Astrocyte (in vitro differentiated cells and primary cell): ENCODE measurements around the gene NR2C2AP. TPM values are rescaled to one million over a fixed set of nuclear protein-coding genes. Genes with fewer than 3 reads are reported as not detected.

Experiments
- DNase-seq: peaks from one replicate; pipeline ENCODE4 v3.0.0-alpha.2; 2010; ENCODE audit warnings: low read depth
- FAIRE-seq: peaks from 2 replicates; lab custom pipeline; 2011; peaks lifted over from hg19 to GRCh38; lab: Jason Lieb, UNC
- H2AFZ ChIP-seq: 2 replicates; pipeline ENCODE4 v1.6.0; 2012; ENCODE audit warnings: low read depth, low read length, inconsistent platforms
- H3K27ac ChIP-seq: 2 replicates; pipeline ENCODE4 v1.5.1; 2011; ENCODE audit warnings: low read depth, low read length, inconsistent platforms
- H3K27me3 ChIP-seq: 2 replicates; pipeline ENCODE4 v1.6.0; 2011; ENCODE audit warnings: low read length, inconsistent platforms; ENCODE audit not compliant: insufficient read depth
- H3K36me3 ChIP-seq: 2 replicates; pipeline ENCODE4 v1.5.1; 2011; ENCODE audit warnings: low read length, inconsistent platforms; ENCODE audit not compliant: insufficient read depth
- H3K4me1 ChIP-seq: 2 replicates; pipeline ENCODE4 v1.5.1; 2011; ENCODE audit warnings: low read length, inconsistent platforms; ENCODE audit not compliant: insufficient read depth
- H3K4me2 ChIP-seq: 2 replicates; pipeline ENCODE4 v1.6.0; 2012; ENCODE audit warnings: low read length, inconsistent platforms
- H3K4me3 ChIP-seq: 2 replicates; pipeline ENCODE4 v1.5.1; 2011; ENCODE audit warnings: low read depth, mild to moderate bottlenecking, low read length, inconsistent platforms; ENCODE audit not compliant: insufficient read depth
- H3K79me2 ChIP-seq: 2 replicates; pipeline ENCODE4 v1.6.0; 2012; ENCODE audit warnings: mild to moderate bottlenecking, low read length, inconsistent platforms; ENCODE audit not compliant: insufficient read depth
- H3K9ac ChIP-seq: 2 replicates; pipeline ENCODE4 v1.6.0; 2012; ENCODE audit warnings: mild to moderate bottlenecking, low read length, inconsistent platforms
- H3K9me3 ChIP-seq: 2 replicates; pipeline ENCODE4 v1.5.1; 2012; ENCODE audit warnings: low read depth, mild to moderate bottlenecking, low read length, inconsistent platforms; ENCODE audit not compliant: insufficient read depth
- H4K20me1 ChIP-seq: 2 replicates; pipeline ENCODE4 v1.6.0; 2012; ENCODE audit warnings: low read length, inconsistent platforms; ENCODE audit not compliant: insufficient read depth
- H3K27ac Mint-ChIP-seq: one replicate; pipeline ENCODE4 v1.8.0; 2021; ENCODE audit warnings: mild to moderate bottlenecking, mixed read lengths; ENCODE audit not compliant: unreplicated experiment
- H3K27me3 Mint-ChIP-seq: one replicate; pipeline ENCODE4 v1.8.0; 2021; ENCODE audit warnings: low read depth, mixed read lengths; ENCODE audit not compliant: unreplicated experiment
- H3K36me3 Mint-ChIP-seq: one replicate; pipeline ENCODE4 v1.8.0; 2021; ENCODE audit warnings: low read depth, mixed read lengths; ENCODE audit not compliant: unreplicated experiment
- H3K4me1 Mint-ChIP-seq: one replicate; pipeline ENCODE4 v1.8.0; 2021; ENCODE audit warnings: low read depth, mixed read lengths; ENCODE audit not compliant: unreplicated experiment
- H3K4me3 Mint-ChIP-seq: one replicate; pipeline ENCODE4 v1.8.0; 2021; ENCODE audit warnings: mild to moderate bottlenecking, moderate library complexity, mixed read lengths; ENCODE audit not compliant: unreplicated experiment
- H3K9me3 Mint-ChIP-seq: one replicate; pipeline ENCODE4 v1.8.0; 2021; ENCODE audit warnings: mild to moderate bottlenecking, mixed read lengths; ENCODE audit not compliant: unreplicated experiment
- CTCF ChIP-seq: IDR thresholded peaks from 2 replicates; pipeline ENCODE4 v1.5.1; 2011; ENCODE audit warnings: low read depth, mild to moderate bottlenecking, inconsistent platforms, low read length, moderate library complexity; ENCODE audit not compliant: insufficient read depth
- EZH2 ChIP-seq: IDR thresholded peaks from 2 replicates; pipeline ENCODE4 v1.6.1; 2012; ENCODE audit warnings: mild to moderate bottlenecking, low read length, inconsistent platforms; ENCODE audit not compliant: insufficient read depth
- total RNA-seq: library from RNA; stranded (reverse); gene quantifications from 2 replicates; pipeline ENCODE4 v1.2.1, GENCODE V29; 2021

The NR2C2AP gene
- total RNA-seq, 1 donor from 2014 or later: 5.1 TPM

DNA sequence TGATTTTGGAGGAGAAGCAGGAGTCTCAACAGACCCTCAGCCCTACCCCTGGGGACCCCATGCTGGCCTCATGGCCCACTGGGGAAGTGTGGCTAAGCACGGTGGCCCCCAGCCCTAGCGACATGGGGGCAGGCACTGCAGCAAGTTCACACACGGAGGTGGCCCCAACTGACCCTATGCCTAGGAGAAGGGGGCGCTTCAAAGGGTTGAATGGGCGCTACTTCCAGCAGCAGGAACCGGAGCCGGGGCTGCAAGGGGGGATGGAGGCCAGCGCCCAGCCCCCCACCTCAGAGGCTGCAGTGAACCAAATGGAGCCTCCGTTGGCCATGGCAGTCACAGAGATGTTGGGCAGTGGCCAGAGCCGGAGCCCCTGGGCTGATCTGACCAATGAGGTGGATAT is 23.4 kb upstream of the NR2C2AP start:
- peaks cover 6% of the 10 kb centered on the region for H3K27me3 ChIP-seq
- peaks cover 5% of the 10 kb centered on the region for H3K9me3 Mint-ChIP-seq

DNA sequence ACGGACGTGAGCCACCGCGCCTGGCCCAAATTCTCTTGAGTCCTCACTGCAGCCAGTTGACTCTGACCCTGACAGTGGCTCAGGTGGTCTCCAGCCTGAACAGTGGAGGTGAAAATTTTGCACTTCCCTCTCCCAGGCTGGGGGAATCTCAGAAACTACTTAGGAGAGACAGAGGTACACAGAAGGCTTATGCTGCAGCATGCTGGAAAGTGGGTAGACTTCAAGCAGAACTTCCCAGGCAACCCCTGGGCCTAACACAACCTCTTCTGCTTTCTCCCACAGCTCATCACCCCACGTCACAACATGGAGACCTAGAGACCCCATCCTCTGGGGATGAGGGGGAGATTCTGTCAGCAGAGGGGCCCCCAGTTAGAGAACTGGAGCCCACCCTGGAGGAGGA is 23.0 kb upstream of the NR2C2AP start:
- Histone ChIP-seq H3K27me3 (peaks cover 6% of the 10 kb centered on the region), H3K9ac (no peak overlapping the region), H4K20me1 (no peaks in the 10 kb centered on the region), H3K4me3 (no peak overlapping the region), H3K4me2 (no peak overlapping the region), H3K4me1 (no peaks in the 10 kb centered on the region), H3K36me3 (no peaks in the 10 kb centered on the region), H3K9me3 (no peaks in the 10 kb centered on the region), H2AFZ (no peak overlapping the region), H3K27ac (no peak overlapping the region), H3K79me2 (no peaks in the 10 kb centered on the region)
- Mint-ChIP-seq H3K27ac (no peak overlapping the region), H3K27me3 (peaks cover 57% of the 10 kb centered on the region), H3K4me3 (no peak overlapping the region), H3K4me1 (no peaks in the 10 kb centered on the region), H3K36me3 (no peaks in the 10 kb centered on the region), H3K9me3 (peaks cover 5% of the 10 kb centered on the region)
- no peak for DNase-seq
- TF ChIP-seq CTCF (no peak), EZH2 (no peak)
- FAIRE-seq: no peak

More for the DNA sequence above, 23.4 kb upstream of the NR2C2AP start:
- Histone ChIP-seq H3K36me3 (no peaks in the 10 kb centered on the region), H3K27ac (no peak overlapping the region), H3K4me2 (no peak overlapping the region), H3K9ac (no peak overlapping the region), H4K20me1 (no peaks in the 10 kb centered on the region), H3K4me1 (no peaks in the 10 kb centered on the region), H3K4me3 (no peak overlapping the region), H3K79me2 (no peaks in the 10 kb centered on the region), H3K9me3 (no peaks in the 10 kb centered on the region), H2AFZ (no peak overlapping the region)
- FAIRE-seq (no peak), DNase-seq (no peak)
- Mint-ChIP-seq H3K4me3 (no peak overlapping the region), H3K27me3 (peaks cover 59% of the 10 kb centered on the region), H3K36me3 (no peaks in the 10 kb centered on the region), H3K4me1 (no peaks in the 10 kb centered on the region), H3K27ac (no peak overlapping the region)
- no peak for TF ChIP-seq EZH2

GRCh38 chr19:19224852-19225494 is 21.8 kb upstream of the NR2C2AP start:
- Histone ChIP-seq H3K4me3 (no peak overlapping the region), H3K27me3 (peaks cover 6% of the 10 kb centered on the region), H3K9me3 (no peaks in the 10 kb centered on the region), H2AFZ (peak overlapping the region; percentile 26), H3K79me2 (no peaks in the 10 kb centered on the region), H3K36me3 (no peaks in the 10 kb centered on the region), H3K4me2 (peak overlapping the region; percentile 50), H3K4me1 (no peaks in the 10 kb centered on the region), H4K20me1 (no peaks in the 10 kb centered on the region), H3K27ac (no peak overlapping the region), H3K9ac (no peak overlapping the region)
- Mint-ChIP-seq H3K4me3 (peak overlapping the region; percentile 62), H3K4me1 (no peaks in the 10 kb centered on the region), H3K27ac (no peak overlapping the region), H3K36me3 (no peaks in the 10 kb centered on the region), H3K27me3 (peaks cover 52% of the 10 kb centered on the region), H3K9me3 (peaks cover 5% of the 10 kb centered on the region)
- no peak for TF ChIP-seq CTCF
- TF ChIP-seq EZH2: peak; percentile 73
- FAIRE-seq: no peak
- DNase-seq: no peak
